Erythroblast (primary cell): ENCODE results near the gene CCDC102B.
"Not testable (repeated sequence)": the region's sequence is repeated elsewhere in the genome, so short reads cannot be mapped to it uniquely, and the experiment has no call there.

Experiments used
- DNase-seq, 2 experiments: peaks; one replicate each; lab custom pipeline; 2025; lab: John Stamatoyannopoulos, UW
- GATA1 ChIP-seq: IDR thresholded peaks from 2 replicates; pipeline ENCODE4 v1.6.1; 2011; ENCODE audit warnings: low read depth, mild to moderate bottlenecking, control low read depth, low read length, moderate library complexity
- POLR2A ChIP-seq: IDR thresholded peaks from 2 replicates; pipeline ENCODE4 v1.6.1; 2011; ENCODE audit warnings: mild to moderate bottlenecking, low read length

Gene CCDC102B

GRCh38 chr18:68995675-68996074 lies 197.8 kb downstream of the CCDC102B start:
- no peak for TF ChIP-seq GATA1
- TF ChIP-seq POLR2A = no peak
- no peak for DNase-seq

- TF ChIP-seq GATA1 (no peak), POLR2A (no peak)
- DNase-seq = no peak
Measured at GRCh38 chr18:68997845-68998244, 200.0 kb downstream of the CCDC102B start.

GRCh38 chr18:69000366-69000765 lies 202.5 kb downstream of the CCDC102B start:
- peak in 1 of 2 experiments; percentile 4 for DNase-seq
- TF ChIP-seq POLR2A = no peak
- no peak for TF ChIP-seq GATA1

- TF ChIP-seq POLR2A = no peak
- no peak for TF ChIP-seq GATA1
- peak; percentile 8 to 26 for DNase-seq
Measured at GRCh38 chr18:69002233-69002632, 204.4 kb downstream of the CCDC102B start.

GRCh38 chr18:69006212-69006611 lies 208.3 kb downstream of the CCDC102B start:
- DNase-seq = not testable (repeated sequence)

GRCh38 chr18:69008538-69008937 lies 210.7 kb downstream of the CCDC102B start:
- no peak for DNase-seq
- TF ChIP-seq POLR2A = no peak
- TF ChIP-seq GATA1 = no peak

- no peak for DNase-seq
- TF ChIP-seq GATA1 (no peak), POLR2A (no peak)
Measured at GRCh38 chr18:69021211-69021805, 223.4 kb downstream of the CCDC102B start.

GRCh38 chr18:69022426-69022825 lies 224.5 kb downstream of the CCDC102B start:
- DNase-seq = no peak
- TF ChIP-seq POLR2A (no peak), GATA1 (no peak)

GRCh38 chr18:69031571-69031970 lies 233.7 kb downstream of the CCDC102B start:
- DNase-seq = no peak
- TF ChIP-seq POLR2A (no peak), GATA1 (no peak)

- TF ChIP-seq GATA1 (no peak), POLR2A (no peak)
- DNase-seq = no peak
Measured at GRCh38 chr18:69032009-69032408, 234.1 kb downstream of the CCDC102B start.

GRCh38 chr18:69035756-69036155 lies 237.9 kb downstream of the CCDC102B start:
- no peak for TF ChIP-seq GATA1
- no peak for DNase-seq

- no peak for DNase-seq
- TF ChIP-seq GATA1 = no peak
- TF ChIP-seq POLR2A = no peak
Measured at GRCh38 chr18:69044215-69044614, 246.3 kb downstream of the CCDC102B start.

- no peak for DNase-seq
- TF ChIP-seq GATA1 (no peak), POLR2A (no peak)
Measured at GRCh38 chr18:69064063-69064462, 266.2 kb downstream of the CCDC102B start.

- no peak for TF ChIP-seq POLR2A
- TF ChIP-seq GATA1 = no peak
- DNase-seq = no peak
Measured at GRCh38 chr18:69067048-69067447, 269.2 kb downstream of the CCDC102B start.

GRCh38 chr18:69071680-69072079 lies 273.8 kb downstream of the CCDC102B start:
- DNase-seq = no peak
- TF ChIP-seq POLR2A (no peak), GATA1 (no peak)
